GM18861 (cell line): Measurements from ENCODE around the gene CKM.
"Not testable (repeated sequence)": the region's sequence is repeated elsewhere in the genome, so short reads cannot be mapped to it uniquely, and the experiment has no call there.

Experiments
- ATAC-seq: cut with Tn5 transposase; IDR thresholded peaks from one replicate; pipeline ENCODE4 v1.9.1; 2021; ENCODE audit not compliant: unreplicated experiment

Gene CKM

GRCh38 chr19:45294291-45295029 is 28.2 kb downstream of the CKM start:
- ATAC-seq, result no peak

- no peak for ATAC-seq
These were observed 29.0 kb downstream of the CKM start for GRCh38 chr19:45293682-45294081.

DNA sequence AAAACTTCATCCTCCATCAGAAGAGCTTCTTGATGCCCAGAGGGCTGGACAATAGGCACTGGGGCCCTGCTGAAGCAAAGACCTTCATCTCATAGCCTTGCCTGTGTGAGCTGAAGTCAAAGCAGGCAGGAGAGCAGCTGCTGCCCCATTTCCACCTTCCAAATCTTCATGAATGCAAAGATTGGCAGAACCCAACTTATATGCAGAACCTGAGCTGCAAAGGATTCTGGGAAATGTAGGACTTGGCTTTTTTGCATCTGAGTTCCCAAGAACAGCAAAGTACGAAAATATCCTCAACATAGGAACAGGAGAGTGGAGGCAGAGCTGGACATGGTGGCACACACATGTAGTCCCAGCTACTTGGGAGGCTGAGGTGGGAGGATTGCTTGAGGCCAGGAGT is 30.8 kb downstream of the CKM start:
- ATAC-seq, result no peak

DNA sequence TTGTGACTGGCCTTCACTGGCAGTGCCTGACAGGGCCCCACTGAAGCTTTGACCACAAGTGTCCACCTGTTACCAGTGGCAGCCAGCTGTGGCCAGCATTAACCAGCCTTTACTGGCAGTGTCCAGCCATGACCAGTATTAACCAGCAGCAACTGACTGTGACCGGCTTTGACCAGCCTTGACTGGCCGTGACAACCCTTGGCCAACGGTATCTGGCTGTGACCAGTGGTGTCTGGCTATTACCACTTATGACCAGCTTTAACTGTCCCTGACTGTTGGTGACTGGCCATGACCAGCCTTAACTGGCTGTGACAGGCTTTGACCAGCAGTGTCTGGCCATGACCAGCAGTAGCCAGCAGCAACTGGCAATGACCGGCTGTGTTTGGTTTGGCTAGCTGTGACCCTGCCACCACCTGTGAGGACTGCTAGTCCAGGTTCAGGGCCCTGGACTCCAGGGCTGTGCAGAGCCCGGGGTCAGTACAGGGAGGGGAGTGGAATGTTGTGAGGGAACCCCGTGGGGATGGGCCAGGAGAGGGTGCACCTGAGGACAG is 32.2 kb downstream of the CKM start:
- no peak for ATAC-seq

DNA sequence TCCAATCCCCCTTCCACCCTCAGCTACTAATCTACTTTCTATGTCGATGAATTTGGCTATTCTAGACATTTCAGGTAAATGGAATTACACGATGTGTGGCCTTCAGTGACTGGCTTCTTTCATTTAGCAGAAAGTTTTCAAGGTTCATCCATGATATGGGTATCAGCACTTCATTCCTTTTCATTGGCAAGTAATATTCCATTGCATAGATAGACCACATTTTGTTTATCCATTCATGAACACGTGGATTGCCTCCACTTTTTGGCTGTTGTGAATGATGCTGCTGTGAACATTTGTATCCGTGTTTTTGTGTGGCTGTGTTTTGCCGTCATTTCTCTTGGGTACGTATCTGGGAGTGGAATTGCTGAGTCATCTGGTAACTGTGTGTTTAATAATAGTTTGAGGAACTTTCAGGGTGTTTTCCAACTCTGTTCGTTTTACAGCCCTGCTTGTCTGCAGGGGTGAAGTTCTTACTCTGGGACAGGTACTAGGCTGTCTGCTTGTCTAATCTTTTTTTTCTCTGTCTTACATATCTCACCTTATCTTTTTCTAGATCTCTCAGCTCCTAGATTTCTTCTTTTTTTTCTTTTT is 39.1 kb downstream of the CKM start:
- no peak for ATAC-seq

GRCh38 chr19:45280471-45280961 is 42.2 kb downstream of the CKM start:
- no peak for ATAC-seq

DNA sequence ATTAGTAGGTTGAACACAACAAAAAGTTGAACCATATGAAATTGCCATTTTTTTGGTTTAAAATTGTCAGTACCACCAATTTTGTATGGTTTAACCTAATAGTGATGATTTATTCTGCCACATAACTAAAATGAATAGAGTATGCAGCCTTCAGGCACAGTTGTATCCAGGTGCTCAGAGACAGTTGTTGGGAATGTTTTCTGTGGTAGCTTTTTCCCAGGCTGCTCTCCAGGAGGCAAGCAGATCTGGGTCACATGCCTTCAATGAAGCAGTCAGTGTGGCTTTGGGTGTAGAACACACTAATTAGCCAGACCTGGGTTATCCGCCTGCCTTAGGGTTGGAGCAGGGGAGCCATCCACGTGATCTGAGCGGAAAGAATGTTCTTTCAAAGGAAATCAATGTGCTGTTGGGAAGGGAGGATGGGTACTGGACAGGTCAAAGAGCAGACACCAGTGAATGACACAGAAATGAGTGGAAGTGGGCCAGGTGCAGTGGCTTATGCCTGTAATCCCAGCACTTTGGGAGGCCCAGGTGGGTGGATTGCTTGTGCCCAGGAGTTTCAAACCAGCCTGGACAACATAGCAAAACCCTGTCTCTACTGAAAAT is 43.0 kb downstream of the CKM start:
- no peak for ATAC-seq

GRCh38 chr19:45278087-45278486 is 44.6 kb downstream of the CKM start:
- no peak for ATAC-seq

DNA sequence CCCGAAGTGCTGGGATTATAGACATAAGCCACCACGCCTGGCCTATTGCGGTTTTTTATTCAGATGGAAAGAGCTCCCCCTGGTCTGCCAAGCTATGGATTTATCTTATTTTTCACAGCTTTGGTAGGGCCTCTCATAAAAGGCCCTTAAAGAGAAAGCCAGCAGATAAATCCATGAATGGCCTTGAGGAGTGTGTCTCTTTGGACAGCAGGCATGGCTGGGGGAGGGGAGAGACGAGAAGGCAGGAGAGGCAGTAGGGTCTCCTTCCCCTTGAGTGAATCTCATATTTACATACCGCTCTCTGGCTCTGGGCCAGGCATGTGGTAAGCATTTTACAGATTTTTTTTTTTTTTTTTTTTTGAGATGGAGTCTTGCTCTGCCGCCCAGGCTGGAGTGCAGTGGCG is 46.4 kb downstream of the CKM start:
- no peak for ATAC-seq

DNA sequence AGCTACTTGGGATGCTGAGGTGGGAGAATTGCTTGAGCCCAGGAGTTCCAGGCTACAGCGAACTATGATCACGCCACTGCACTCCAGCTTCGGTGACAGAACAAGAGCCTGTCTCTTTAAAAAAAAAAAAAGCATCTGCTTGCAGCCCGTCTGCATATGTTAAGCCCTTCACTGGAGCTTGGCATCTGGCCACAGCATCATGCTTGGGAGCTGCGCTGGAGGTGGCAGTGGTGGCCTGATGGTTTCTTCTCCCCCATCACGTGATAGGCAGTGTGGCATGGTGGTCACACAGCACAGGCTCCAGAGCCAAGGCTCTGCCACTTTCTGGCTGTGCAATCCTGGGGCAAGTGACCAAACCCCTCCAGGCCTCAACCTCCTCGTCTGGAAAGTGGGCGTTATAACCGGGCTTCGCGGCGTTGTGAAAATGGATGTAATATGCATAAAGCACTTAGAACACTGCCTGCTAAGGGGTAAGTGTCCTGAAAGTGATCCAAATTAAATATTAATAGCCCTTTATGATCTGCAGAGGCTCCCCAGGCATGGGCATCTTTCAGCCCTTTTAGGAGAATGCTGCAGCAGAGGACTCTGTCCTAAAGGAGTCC is 47.2 kb downstream of the CKM start:
- ATAC-seq, result no peak

- ATAC-seq, result no peak
These were observed 49.2 kb downstream of the CKM start for GRCh38 chr19:45273521-45273855.

DNA sequence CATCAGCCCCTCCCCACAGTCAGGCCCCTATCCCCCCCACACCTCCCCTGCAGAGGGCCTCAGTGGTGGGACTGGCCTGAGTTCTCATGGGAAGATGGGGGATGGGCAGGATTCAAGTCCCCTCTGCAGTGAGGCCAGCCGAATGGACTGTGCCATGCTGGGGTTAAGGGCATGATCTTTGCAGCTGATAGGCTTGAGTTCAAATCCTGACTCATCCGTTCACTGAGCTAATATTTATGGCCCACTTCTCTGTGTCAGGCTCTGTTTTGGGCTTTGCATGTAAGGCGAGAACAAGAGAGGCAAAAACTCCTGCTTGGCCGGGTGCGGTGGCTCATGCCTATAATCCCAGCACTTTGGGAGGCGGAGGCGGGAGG is 51.0 kb downstream of the CKM start:
- no peak for ATAC-seq

- ATAC-seq, result no peak
These were observed 51.5 kb downstream of the CKM start for GRCh38 chr19:45271098-45271734.

GRCh38 chr19:45269939-45270338 is 52.7 kb downstream of the CKM start:
- ATAC-seq, result not testable (repeated sequence)

GRCh38 chr19:45267296-45267695 is 55.4 kb downstream of the CKM start:
- no peak for ATAC-seq

- no peak for ATAC-seq
These were observed 57.3 kb downstream of the CKM start for GRCh38 chr19:45265375-45265774.

GRCh38 chr19:45264781-45265317 is 57.8 kb downstream of the CKM start:
- ATAC-seq, result no peak

DNA sequence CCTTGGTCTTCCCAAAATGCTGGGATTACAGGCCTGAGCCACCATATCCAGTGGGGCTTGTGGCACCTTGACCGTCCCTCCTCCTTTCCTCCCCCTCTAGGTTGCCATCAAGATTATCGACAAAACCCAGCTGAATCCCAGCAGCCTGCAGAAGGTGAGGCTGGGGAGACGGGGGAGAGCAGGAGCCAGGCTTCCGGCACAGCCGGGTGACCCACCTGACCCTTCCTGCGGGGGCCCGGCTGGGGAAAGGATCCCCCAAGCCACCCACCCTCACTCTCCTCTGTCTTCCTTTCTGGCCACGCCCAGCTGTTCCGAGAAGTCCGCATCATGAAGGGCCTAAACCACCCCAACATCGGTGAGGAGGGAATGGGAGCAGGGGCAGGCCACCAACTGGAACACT is 59.7 kb downstream of the CKM start:
- ATAC-seq, result no peak

GRCh38 chr19:45262570-45262969 is 60.1 kb downstream of the CKM start:
- no peak for ATAC-seq

DNA sequence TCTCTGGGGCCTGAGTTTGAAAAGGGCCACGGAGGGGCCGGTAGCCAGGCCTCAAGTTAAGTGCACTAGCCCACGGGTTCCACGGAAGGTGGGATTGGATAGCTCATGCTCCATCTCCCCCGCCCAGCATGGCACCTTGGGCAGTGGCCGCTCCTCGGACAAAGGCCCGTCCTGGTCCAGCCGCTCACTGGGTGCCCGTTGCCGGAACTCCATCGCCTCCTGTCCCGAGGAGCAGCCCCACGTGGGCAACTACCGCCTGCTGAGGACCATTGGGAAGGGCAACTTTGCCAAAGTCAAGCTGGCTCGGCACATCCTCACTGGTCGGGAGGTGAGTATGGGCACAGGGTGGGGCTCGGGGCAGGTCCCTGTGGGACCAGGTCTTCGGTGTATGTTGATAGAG is 63.8 kb downstream of the CKM start:
- no peak for ATAC-seq

GRCh38 chr19:45256836-45257235 is 65.8 kb downstream of the CKM start:
- no peak for ATAC-seq
